Measurements from ENCODE around the gene FAM174C. TPM values are rescaled to one million over a fixed set of nuclear protein-coding genes. Genes with fewer than 3 reads are reported as not detected.
"Not testable (repeated sequence)": the region's sequence is repeated elsewhere in the genome, so short reads cannot be mapped to it uniquely, and the experiment has no call there.

The FAM174C gene
- total RNA-seq, 1 donor from 2014 or later: 64.6 TPM

DNA sequence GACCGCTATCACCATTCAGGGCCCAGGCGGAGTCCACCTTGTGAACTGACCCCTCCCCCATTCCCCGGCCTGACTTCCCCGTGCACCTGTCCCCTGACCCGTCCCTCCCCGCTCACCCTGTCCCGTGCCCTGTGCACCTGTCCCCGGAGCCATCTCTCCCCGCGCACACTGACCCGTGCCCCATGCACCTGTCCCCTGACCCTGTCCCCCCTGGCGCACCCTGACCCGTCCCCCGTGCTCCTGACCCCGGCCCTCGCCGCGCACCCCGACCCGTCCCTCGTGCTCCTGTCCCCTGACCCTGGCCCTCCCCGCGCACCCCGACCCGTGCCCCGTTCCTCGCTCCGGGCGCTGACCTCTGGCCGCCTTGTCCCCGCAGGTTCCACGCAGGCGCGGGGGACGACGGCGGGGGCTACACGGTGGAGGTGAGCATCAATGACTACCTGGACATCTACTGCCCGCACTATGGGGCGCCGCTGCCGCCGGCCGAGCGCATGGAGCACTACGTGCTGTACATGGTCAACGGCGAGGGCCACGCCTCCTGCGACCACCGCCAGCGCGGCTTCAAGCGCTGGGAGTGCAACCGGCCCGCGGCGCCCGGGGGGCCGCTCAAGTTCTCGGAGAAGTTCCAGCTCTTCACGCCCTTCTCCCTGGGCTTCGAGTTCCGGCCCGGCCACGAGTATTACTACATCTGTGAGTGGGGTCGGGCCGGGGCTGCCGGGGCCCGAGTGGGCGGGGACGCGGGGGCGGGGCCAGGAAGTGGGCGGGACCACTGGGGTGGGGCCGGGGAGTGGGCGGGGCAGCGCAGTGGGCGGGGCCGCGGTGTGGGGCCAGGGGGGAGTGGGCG, 20.1 kb downstream of the FAM174C start:
- intact Hi-C loops (cut with micrococcal nuclease): no loop called here

GRCh38 chr19:1296078-1296477, 20.7 kb downstream of the FAM174C start:
- intact Hi-C loops (cut with micrococcal nuclease): no loop called here

DNA sequence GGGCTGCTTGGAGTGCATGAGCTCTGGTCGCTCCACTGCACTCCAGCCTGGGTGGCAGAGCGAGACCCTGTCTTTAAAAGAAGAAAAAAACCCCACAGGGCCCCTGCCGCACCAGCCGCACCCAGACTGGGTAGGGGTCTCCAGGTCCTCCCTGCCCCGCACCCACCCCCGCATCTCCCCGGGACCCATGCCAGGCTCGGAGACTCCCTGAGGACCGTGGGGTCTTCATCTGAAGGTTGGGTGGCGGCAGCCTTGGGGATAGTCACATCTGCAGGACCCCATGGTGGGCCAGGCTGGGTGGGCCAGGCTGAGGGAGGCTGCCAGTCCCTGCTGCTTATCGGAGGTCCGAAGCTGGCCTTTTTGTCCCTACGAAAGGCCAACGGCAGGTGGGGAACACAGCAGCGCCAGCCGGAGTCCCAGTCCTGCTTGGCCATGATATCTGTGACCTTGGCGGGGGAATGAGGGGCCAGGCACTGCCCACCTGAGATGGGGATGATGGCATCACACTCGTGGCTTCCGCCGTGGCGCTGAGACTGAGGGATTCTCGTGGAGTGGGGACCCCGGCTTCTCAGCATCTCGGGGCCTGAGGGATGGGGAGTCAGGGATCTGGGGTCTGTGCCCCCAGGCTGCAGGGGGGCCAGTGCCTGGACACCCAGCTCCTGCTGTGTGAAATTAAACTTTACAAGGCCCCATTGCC, 21.4 kb downstream of the FAM174C start:
- intact Hi-C loops (cut with micrococcal nuclease): no loop called here

DNA sequence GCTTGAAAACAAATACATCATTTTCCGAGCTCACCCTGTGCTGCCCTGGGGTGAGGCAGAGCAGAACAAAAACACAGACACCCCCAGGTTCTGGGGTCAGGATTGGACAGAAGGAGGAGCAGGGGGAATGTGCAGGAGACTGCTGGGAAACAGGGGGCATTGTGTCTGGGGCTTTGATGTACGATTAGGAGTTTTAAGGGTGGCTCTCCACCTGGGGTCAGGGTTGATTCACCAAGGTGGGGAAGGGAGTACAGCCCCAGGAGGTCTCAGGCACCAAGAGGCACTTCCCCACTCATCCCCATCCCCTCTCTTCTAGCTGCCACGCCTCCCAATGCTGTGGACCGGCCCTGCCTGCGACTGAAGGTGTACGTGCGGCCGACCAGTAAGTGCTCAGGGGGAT, 22.9 kb downstream of the FAM174C start:
- intact Hi-C loops (cut with micrococcal nuclease): no loop called here

DNA sequence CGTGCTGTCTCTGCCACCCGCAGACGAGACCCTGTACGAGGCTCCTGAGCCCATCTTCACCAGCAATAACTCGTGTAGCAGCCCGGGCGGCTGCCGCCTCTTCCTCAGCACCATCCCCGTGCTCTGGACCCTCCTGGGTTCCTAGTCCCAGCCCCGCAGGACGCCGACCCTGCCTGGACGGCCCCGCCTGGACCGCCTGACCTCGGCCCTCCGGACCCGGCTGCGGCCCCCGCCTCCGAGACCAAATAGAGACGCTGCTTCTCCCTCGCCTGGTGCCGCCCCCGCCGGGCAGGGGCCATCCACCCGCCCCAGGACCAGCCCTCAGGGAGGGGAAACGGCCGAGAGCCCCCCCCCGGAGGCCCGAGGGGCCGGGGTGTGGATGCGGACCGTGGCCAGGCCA, 24.5 kb downstream of the FAM174C start:
- intact Hi-C loops (cut with micrococcal nuclease): no loop called here

GRCh38 chr19:1300744-1301490, 25.6 kb downstream of the FAM174C start:
- intact Hi-C loops (cut with micrococcal nuclease): no loop called here

GRCh38 chr19:1302533-1303239, 27.4 kb downstream of the FAM174C start:
- intact Hi-C loops (cut with micrococcal nuclease): no loop called here

- intact Hi-C loops (cut with micrococcal nuclease): no loop called here
Observed at GRCh38 chr19:1304197-1304924, 29.0 kb downstream of the FAM174C start.

DNA sequence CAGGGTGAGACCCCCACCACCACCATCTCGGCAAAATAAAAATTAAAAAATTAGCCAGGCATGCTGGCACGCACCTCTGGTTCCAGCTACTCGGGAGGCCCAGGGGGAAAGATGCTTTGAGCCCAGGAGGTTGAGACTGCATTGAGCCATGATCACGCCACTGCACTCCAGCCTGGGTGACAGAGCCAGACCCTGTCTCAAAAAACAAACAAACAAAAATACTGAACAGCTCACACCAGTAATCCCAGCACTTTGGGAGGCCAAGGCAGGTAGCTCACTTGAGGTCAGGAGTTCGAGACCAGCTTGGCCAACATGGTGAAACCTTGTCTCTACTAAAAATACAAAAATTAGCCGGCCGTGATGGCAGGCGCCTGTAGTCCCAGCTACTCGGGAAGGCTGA, 30.0 kb downstream of the FAM174C start:
- intact Hi-C loops (cut with micrococcal nuclease): not testable (repeated sequence)

GRCh38 chr19:1307320-1307719, 32.0 kb downstream of the FAM174C start:
- intact Hi-C loops (cut with micrococcal nuclease): no loop called here

GRCh38 chr19:1307755-1308303, 32.5 kb downstream of the FAM174C start:
- intact Hi-C loops (cut with micrococcal nuclease): no loop called here

DNA sequence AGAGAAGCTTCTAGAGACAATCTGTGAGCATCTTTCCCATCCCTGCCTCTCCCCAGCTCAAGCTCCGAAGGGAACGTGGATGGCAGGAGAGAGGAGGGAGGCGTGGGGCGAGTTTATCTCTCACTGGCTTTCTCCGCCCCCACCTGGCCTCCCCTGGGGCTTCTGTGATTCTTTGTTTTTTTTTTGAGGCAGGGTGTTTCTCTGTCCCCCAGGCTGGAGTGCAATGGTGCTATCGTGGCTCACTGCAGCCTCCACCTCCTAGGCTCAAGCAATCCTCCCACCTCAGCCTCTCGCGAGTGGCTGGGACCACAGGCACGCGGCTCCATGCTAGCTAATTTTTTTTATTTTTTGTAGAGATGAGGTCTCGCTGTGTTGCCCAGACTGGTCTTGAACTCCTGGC, 33.4 kb downstream of the FAM174C start:
- intact Hi-C loops (cut with micrococcal nuclease): no loop called here

DNA sequence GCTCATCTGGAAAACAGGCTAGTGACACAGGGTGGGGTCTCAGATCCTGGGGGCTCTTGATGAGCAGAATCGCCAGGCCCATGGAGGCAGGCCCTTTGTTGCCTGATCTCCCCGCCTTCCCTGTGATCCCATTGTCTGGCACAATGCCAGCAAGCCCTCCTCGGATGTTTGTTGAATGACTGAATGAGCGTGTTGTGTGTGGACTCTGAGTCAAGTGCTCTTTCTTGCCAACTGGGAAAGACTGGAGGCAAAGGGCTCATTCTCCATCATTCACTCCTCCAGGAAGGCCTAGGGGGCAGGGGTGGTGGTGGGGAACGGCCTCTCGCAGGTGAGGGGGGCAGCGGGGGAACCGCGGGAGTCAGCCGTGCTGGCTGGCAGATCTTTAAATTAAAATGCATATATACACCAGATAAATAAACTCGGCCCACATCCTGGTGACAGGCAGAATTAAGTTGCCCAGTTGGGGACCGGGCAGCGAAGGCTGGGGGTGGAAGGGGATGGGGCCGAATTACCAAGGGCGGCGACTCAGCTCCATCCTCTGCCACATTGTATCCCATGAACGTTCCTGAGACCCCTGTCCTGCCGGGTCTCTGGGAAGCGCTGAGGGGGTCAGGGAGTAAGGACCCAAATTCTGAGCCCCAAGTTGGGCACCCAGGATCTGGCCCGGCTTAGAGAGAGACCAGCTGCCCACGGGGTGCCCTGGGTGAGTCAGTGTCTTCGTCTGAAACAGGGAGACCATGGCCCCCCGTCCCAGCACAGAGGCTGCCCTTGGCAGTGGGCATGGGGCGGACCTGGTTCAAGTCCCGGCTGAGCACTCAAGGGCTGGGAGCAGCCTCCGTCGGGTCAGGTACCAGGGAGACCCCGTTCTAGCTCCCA, 34.9 kb downstream of the FAM174C start:
- intact Hi-C loops (cut with micrococcal nuclease): no loop called here

GRCh38 chr19:1310853-1311180, 35.5 kb downstream of the FAM174C start:
- intact Hi-C loops (cut with micrococcal nuclease): no loop called here

- intact Hi-C loops (cut with micrococcal nuclease): no loop called here
Observed at GRCh38 chr19:1311543-1312091, 36.3 kb downstream of the FAM174C start.

DNA sequence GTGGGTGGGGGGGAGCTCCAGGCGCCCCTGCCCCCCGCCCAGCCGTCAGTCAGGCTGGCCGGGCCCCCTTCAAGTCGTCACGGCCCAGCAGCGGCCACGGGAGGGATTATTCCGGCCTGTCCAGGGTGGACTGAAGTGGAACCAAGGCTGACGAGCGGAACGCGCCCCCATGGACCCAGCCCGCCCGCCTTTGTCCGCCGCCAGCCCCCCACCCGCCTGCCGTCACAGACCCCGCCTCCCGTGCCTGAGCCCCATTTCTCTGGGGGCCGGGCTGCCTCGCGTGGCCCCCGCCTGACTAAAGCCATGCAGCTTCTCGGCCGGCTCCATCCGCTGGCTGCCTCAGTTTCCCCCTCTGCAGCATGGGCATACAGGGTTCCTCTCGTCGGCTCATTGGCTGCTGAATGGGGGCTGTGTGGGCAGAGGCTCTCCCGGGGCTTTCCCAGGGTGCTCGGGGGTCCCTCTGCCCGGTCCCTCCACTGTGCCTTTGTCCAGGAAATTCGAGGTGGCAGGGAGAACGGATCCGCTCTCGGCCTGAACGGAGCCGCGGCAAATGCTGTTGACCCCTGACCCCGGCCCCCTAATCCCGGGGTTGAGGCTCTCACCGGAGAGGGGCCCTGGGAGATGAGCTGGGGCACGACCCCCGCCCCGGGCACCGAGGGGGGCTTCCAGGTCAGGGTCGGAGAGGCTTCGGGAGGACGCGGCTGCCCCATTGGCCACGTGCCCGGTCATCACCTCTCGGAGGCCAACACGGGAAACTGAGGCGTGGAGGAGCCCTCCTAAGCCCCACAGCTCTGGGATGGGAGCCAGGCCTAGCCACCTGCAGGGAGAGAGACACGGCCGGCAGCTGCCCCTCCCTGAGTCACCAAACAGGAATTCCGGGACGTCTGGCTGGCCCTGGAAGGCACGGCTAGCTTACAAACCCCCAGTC, 37.7 kb downstream of the FAM174C start:
- intact Hi-C loops (cut with micrococcal nuclease): no loop called here

- intact Hi-C loops (cut with micrococcal nuclease): no loop called here
Observed at GRCh38 chr19:1313695-1314613, 38.6 kb downstream of the FAM174C start.
